A549 treated with DMSO at 1 μM for 4 hours (cell line): ENCODE data around the gene BYSL. TPM values are rescaled to one million over a fixed set of nuclear protein-coding genes. Genes with fewer than 3 reads are reported as not detected.

Experiments
- total RNA-seq: library from RNA; stranded (reverse); fragments of 200-300 nt; extraction: Qiagen RNA extraction; gene quantifications from 5 replicates; pipeline ENCODE4 v1.2.3, GENCODE V29; 2022; ENCODE audit warnings: low read depth

The BYSL gene, protein sequence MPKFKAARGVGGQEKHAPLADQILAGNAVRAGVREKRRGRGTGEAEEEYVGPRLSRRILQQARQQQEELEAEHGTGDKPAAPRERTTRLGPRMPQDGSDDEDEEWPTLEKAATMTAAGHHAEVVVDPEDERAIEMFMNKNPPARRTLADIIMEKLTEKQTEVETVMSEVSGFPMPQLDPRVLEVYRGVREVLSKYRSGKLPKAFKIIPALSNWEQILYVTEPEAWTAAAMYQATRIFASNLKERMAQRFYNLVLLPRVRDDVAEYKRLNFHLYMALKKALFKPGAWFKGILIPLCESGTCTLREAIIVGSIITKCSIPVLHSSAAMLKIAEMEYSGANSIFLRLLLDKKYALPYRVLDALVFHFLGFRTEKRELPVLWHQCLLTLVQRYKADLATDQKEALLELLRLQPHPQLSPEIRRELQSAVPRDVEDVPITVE
- 41.1 to 49.0 TPM (median 42.6 TPM) in 5 replicates for total RNA-seq

DNA sequence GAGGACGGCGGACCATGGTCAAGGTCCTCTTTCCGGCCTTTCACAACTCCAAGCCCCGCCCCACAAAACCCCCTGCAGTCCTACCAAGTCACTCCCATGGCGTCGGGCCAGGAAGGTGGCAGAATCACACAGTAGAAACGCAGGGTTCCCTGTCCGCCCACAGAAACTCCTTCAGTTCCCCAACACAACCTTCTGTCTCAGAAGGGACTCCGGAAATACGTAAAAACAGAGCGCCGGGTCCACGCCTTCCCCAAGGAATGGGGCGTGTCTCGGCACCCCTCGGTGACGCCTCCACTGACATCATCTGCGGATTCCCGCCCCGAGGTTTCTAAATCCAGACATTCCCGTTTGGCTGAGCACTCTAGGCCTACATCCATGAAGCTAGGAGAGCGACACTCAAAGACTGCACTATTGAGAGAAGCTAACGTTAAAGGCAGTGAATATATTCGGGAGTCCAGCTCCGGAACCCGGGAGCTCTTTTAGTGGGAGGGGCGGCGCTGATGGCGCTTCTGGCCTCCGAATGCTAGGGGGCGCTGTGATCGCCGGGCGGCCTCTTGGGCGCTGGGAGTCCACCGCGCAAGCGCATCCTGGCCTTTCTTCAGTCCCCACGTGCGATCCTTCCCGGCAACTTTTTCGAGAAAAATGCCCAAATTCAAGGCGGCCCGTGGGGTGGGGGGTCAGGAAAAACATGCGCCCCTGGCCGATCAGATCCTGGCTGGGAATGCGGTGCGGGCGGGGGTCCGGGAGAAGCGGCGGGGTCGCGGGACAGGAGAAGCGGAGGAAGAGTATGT lies at the start of gene BYSL, which contains the start of gene MED20:
Gene BYSL, plus strand, starts transcription at position 579 of the 791 bp plus-strand sequence. Its CDS starts 64 bp downstream, at position 643.
Gene MED20, minus strand, starts transcription at position 219 of the 791 bp plus-strand sequence. Its CDS starts 121 bp downstream, at position 98.

GRCh38 chr6:41895300-41896233 lies 25.7 kb upstream of the BYSL start, which contains the start of gene USP49:
TSS of gene USP49 (minus strand) at chr6:41895375. CDS start at chr6:41806983, 88,392 bp downstream.

GRCh38 chr6:41941280-41942066 lies 20.2 kb downstream of the BYSL start, which contains the start of gene CCND3:
TSS of gene CCND3 (minus strand) at chr6:41941808. CDS start at chr6:41941649, 159 bp downstream.

Other genes starting within 250 kb of the BYSL start
- gene TFEB, start 185.9 kb upstream of the BYSL start, total RNA-seq: 4.3 to 6.1 TPM (median 5.5 TPM) in 5 replicates
- gene PGC, start 174.1 kb upstream of the BYSL start, total RNA-seq: not detected in 5 replicates
- gene FRS3, start 141.6 kb upstream of the BYSL start, total RNA-seq: 1.9 to 2.7 TPM (median 2.5 TPM) in 5 replicates
- 0.23 to 0.85 TPM (median 0.60 TPM) in 4 of 5 replicates, not detected in the other for gene PRICKLE4, start 140.7 kb upstream of the BYSL start, total RNA-seq
- 274 to 318 TPM (median 309 TPM) in 5 replicates for gene TOMM6, start 133.8 kb upstream of the BYSL start, total RNA-seq
- gene USP49, start 26.1 kb upstream of the BYSL start, total RNA-seq: 1.1 to 1.9 TPM (median 1.5 TPM) in 5 replicates
- gene MED20, start 360 bp upstream of the BYSL start, total RNA-seq: 13.6 to 15.5 TPM (median 15.0 TPM) in 5 replicates
- gene CCND3, start 20.3 kb downstream of the BYSL start, total RNA-seq: 159 to 199 TPM (median 189 TPM) in 5 replicates
- 12.7 to 13.5 TPM (median 13.1 TPM) in 5 replicates for gene TAF8, start 129.0 kb downstream of the BYSL start, total RNA-seq
- gene C6orf132, start 221.1 kb downstream of the BYSL start, total RNA-seq: 1.1 to 1.3 TPM (median 1.3 TPM) in 5 replicates